Thoracic aorta (tissue), 2 donors: Measurements from ENCODE around the gene SNCAIP. TPM values are rescaled to one million over a fixed set of nuclear protein-coding genes. Genes with fewer than 3 reads are reported as not detected.

Source experiments
- ATAC-seq: fragments of 150-250 bp; one replicate; pipeline ENCODE4 v1.8.0; 2017; ENCODE audit warnings: low read depth; ENCODE audit not compliant: insufficient number of reproducible peaks, low FRiP score
- DNase-seq: peaks from one replicate; pipeline ENCODE4 v3.0.0-alpha.2; 2020; ENCODE audit warnings: low spot score
- H3K27ac ChIP-seq, 2 donors: fragments of 200-600 bp; sonication (generic); 1 replicate in 1 of 2; 2 replicates in 1 of 2; pipeline ENCODE4 v1.5.1; 2016; ENCODE audit warnings: mild to moderate bottlenecking in 2 of 2, moderate library complexity in 2 of 2
- H3K27me3 ChIP-seq: fragments of 200-600 bp; sonication (generic); replicated peaks from 2 replicates; pipeline ENCODE4 v1.6.0; 2016; ENCODE audit warnings: mild to moderate bottlenecking; ENCODE audit not compliant: insufficient read depth
- H3K36me3 ChIP-seq: fragments of 200-600 bp; sonication (generic); one replicate; pipeline ENCODE4 v1.5.1; 2016
- H3K4me1 ChIP-seq, 2 donors: fragments of 200-600 bp; sonication (generic); 1 replicate in 1 of 2; 2 replicates in 1 of 2; pipeline versions ENCODE4 v1.5.1 to v1.6.0; 2016; ENCODE audit warnings: low read depth in 2 of 2, mild to moderate bottlenecking in 1 of 2; ENCODE audit not compliant: control insufficient read depth in 1 of 2
- H3K4me3 ChIP-seq: fragments of 200-600 bp; sonication (generic); 2 replicates; pipeline ENCODE4 v1.5.1; 2016; ENCODE audit warnings: mild to moderate bottlenecking
- H3K9me3 ChIP-seq: fragments of 200-600 bp; sonication (generic); 2 replicates; pipeline ENCODE4 v1.5.1; 2016
- CTCF ChIP-seq: fragments of 200-600 bp; sonication (generic); IDR thresholded peaks from one replicate; pipeline ENCODE4 v1.5.1; 2019; ENCODE audit warnings: antibody characterized with exemption
- total RNA-seq, 2 donors: library from RNA; depleted of rRNA; stranded (reverse); fragments of >200 nt; gene quantifications; one replicate each; pipeline versions ENCODE4 v1.1.0 to v1.2.3, GENCODE V29; 2016

Gene SNCAIP
- total RNA-seq, 2 donors from 2014 or later, result 4.5 to 8.5 TPM

GRCh38 chr5:122415801-122416120 is 103.7 kb downstream of the SNCAIP start:
- Histone ChIP-seq H3K36me3 (no peaks in the 10 kb centered on the region), H3K4me3 (no peak overlapping the region), H3K27ac (no peak overlapping the region), H3K9me3 (no peaks in the 10 kb centered on the region), H3K27me3 (no peaks in the 10 kb centered on the region), H3K4me1 (peaks cover 2 to 8% of the 10 kb centered on the region in 2 donors)
- DNase-seq (no peak), ATAC-seq (no peak)
- no peak for TF ChIP-seq CTCF

DNA sequence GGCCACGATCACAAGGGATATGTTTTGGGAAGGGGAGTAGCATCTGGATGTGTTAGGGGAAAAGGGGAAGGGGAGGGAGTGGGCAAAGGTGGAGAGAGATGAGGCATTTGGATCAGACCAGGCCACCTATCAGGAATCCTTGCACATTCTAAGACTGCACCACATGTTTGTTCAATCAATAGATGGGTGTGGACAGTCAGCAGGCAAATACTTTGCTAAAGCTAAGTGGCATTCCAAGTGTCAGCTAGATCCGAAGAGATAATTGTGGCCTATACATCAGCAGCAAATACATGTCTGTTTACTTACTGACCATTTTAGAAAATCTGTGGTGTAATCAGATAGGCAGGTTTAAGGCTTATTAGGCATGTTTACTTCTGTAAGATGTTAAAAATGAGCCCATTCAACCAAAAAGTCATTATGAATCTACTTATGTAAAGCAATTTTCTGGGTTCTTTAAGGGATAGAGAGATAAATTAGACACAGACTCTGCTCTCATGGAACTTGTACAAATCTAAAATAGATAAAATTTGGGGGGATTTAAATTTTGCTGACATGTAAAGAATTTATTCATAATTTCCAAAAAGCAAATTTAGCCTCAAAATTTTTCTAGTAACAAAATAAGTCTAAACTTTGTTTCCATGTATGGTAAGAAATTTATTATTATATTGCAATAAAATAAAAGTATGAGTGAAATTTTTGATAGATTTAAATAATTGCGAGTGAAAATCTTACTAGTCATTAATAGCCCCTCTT is 107.3 kb downstream of the SNCAIP start:
- TF ChIP-seq CTCF, result no peak
- Histone ChIP-seq H3K36me3 (no peaks in the 10 kb centered on the region), H3K4me3 (no peak overlapping the region), H3K9me3 (no peaks in the 10 kb centered on the region), H3K4me1 (peaks cover 2 to 12% of the 10 kb centered on the region in 2 donors), H3K27me3 (no peaks in the 10 kb centered on the region), H3K27ac (no peak overlapping the region)
- ATAC-seq (no peak), DNase-seq (no peak)

DNA sequence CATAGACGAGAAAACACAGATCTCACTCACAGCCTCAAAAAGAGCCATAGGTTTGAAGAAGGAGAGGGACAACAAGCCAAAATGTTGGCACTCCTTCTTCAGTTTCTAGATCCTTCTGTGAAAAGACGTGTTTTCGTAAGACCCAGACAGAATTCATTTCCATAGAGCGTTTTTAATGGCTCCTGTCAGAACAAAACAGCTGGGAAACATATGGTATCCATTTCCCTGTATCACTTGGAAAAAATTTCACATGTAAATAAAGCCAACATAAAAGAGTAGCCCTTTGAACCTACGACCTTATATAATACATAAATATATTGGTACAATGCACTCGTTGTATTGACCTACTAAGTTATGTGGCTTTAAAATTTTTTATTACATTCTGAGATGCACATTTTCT is 108.1 kb downstream of the SNCAIP start:
- no peaks in the 10 kb centered on the region for H3K36me3 ChIP-seq
- DNase-seq, result no peak
- no peak for TF ChIP-seq CTCF
- H3K9me3 ChIP-seq, result no peaks in the 10 kb centered on the region
- H3K4me3 ChIP-seq, result no peak overlapping the region
- peaks cover 1 to 9% of the 10 kb centered on the region in 2 donors for H3K4me1 ChIP-seq
- H3K27ac ChIP-seq, result no peak overlapping the region
- ATAC-seq, result no peak
- no peaks in the 10 kb centered on the region for H3K27me3 ChIP-seq

DNA sequence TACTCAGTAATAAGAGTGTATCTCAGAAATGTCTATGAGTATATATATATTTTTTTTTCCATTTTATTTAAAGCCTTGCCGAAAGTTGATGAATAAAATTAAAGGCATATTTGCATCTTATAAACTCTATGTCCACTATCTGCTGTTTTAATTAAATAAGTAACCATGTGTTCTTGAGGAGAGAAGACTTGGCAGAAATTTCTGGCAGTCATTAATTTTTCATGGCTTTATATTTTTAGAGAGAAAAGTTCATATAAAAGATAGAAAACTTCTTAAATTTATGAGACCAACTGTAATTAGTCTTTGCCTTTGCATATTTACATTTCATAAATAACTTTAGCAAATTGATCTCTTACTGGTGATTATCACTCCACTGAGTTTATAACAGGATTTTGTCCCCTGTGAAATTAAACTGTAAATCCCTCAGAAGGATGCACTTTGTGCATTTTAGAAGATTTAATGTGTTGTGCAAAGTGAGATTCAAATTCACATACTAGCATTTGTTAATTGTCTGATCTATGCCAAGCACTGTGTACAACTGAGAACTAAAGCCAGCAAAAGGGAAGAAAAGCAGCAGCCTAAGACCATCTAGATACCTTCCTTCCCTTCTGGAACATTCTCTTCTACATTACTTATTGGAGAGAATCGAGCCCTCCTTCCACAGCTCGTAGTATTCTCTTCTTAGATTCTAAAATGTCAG is 108.7 kb downstream of the SNCAIP start:
- DNase-seq, result no peak
- ATAC-seq, result no peak
- Histone ChIP-seq H3K27me3 (no peaks in the 10 kb centered on the region), H3K9me3 (no peaks in the 10 kb centered on the region), H3K4me3 (no peak overlapping the region), H3K4me1 (peaks cover 0 to 6% of the 10 kb centered on the region in 2 donors), H3K36me3 (no peaks in the 10 kb centered on the region), H3K27ac (no peak overlapping the region)
- TF ChIP-seq CTCF, result no peak

DNA sequence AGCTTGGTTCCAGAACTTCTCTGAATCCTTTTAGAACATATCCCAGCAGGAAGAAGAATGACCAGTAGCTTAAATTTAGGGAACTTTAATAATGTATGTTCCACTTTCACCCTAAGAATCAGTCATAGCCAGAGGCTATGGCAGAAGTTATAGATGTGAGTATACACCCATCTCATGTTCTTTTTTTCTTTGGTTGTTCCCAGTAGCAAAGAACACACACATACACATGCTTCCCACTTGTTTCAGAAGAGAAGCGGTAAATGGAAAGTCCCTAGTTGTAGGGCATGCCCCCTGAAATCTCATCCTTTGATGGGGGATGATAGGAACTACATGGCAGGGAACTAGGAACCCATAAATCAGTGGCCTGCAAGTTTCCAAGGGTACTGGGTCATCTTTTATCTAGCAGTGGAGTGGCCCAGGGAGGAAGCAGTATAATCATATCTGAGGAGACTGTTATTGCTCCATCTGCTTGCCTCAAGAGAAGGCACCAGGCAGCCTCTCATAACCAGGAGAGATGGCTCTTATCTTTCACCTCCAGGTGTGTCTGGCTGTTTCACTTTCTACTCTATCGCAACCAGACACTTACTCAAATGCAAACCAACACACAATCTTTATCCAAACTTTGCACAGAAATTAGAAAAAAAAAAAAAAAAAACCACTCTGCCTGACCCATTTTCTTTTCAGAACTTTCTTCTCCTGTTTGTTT is 109.5 kb downstream of the SNCAIP start:
- ATAC-seq, result no peak
- TF ChIP-seq CTCF, result no peak
- H3K4me1 ChIP-seq, result peaks cover 0 to 6% of the 10 kb centered on the region in 2 donors

More for the DNA sequence above, 109.5 kb downstream of the SNCAIP start:
- Histone ChIP-seq H3K36me3 (no peaks in the 10 kb centered on the region), H3K9me3 (no peaks in the 10 kb centered on the region), H3K27ac (no peak overlapping the region), H3K27me3 (no peaks in the 10 kb centered on the region), H3K4me3 (no peak overlapping the region)
- DNase-seq, result no peak
